Measurements from ENCODE around the gene ZNF182. TPM values are rescaled to one million over a fixed set of nuclear protein-coding genes. Genes with fewer than 3 reads are reported as not detected.
"Not testable (repeated sequence)": the region's sequence is repeated elsewhere in the genome, so short reads cannot be mapped to it uniquely, and the experiment has no call there.

ZNF182 gene
- total RNA-seq, 1 donor from 2014 or later: 7.9 TPM

DNA sequence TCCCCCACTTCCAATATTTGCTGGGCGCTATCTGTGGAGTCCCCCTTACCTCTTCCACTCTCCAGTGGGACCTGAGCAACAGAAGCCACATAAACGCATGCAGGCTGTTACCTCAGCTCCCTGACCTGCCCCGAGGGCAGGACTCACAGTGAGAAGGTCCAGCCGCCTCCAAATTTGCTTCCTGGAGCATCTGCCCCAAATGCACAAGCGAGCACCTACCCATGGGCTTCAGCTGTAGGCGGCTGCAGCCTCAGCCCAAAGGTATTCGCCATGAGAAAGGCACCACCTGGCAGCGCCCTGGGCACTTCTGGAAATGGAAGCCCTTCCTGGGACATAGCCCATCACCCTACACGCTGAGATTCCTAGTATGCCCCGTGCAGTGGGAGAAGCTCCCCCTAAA lies 26.4 kb upstream of the ZNF182 start:
- no peak for DNase-seq (ENCODE audit: low spot score in 2 of 2, unreplicated experiment in 2 of 2)
- no peak overlapping the region for H3K4me3 Mint-ChIP-seq
- H3K27ac Mint-ChIP-seq: no peak overlapping the region
- H3K9me3 Mint-ChIP-seq: peaks cover 11% of the 10 kb centered on the region
- TF ChIP-seq, protein P1, sequence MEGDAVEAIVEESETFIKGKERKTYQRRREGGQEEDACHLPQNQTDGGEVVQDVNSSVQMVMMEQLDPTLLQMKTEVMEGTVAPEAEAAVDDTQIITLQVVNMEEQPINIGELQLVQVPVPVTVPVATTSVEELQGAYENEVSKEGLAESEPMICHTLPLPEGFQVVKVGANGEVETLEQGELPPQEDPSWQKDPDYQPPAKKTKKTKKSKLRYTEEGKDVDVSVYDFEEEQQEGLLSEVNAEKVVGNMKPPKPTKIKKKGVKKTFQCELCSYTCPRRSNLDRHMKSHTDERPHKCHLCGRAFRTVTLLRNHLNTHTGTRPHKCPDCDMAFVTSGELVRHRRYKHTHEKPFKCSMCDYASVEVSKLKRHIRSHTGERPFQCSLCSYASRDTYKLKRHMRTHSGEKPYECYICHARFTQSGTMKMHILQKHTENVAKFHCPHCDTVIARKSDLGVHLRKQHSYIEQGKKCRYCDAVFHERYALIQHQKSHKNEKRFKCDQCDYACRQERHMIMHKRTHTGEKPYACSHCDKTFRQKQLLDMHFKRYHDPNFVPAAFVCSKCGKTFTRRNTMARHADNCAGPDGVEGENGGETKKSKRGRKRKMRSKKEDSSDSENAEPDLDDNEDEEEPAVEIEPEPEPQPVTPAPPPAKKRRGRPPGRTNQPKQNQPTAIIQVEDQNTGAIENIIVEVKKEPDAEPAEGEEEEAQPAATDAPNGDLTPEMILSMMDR (IDR thresholded peaks at IDR 0.05; ENCODE audit: unreplicated experiment): no peak
- H3K4me1 Mint-ChIP-seq: peaks cover 8% of the 10 kb centered on the region
- H3K36me3 Mint-ChIP-seq: peaks cover 2% of the 10 kb centered on the region
- no peaks in the 10 kb centered on the region for H3K27me3 Mint-ChIP-seq (ENCODE audit: low read depth)

DNA sequence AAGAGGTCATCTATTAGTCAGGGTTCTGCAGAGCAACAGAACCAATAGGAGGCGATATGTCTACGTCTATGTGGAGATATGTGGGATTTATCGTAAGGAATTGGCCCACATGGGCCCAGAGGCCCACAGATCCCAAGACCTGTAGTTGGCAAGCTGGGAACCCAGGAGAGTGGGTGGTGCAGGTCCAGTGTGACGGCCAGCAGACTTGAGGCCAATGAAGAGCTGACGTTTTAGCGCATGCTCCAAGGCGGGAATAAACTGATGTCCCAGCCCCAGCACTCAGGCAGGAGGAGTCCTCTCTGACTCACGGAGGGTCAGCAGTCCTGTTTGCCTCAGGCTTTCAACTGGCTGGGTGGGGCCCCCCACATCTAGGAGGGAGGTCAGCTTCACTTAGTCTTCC lies 24.3 kb upstream of the ZNF182 start:
- peaks cover 21% of the 10 kb centered on the region for H3K9me3 Mint-ChIP-seq
- TF ChIP-seq, protein P1 (IDR thresholded peaks at IDR 0.05; ENCODE audit: unreplicated experiment): no peak

DNA sequence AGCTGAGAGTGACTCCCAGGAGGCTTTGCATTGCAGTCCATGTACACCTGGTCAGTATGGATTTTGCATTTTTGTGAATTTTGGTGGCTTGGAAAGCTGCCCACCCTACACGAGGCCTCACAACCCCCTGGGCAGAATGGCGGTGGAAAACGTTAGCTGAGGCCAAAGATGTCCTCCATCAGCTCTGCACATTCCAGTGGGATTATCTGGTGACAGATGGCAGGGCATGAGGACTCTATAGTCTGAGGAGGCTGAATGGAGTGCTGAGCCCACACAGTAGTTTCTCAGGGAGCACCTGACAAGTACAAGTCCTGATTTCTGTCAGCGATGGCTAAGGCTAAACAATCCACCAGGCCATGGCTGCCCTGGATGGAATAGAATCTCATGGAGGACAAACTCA lies 23.8 kb upstream of the ZNF182 start:
- H3K36me3 Mint-ChIP-seq; DNase-seq (ENCODE audit: low spot score in 2 of 2, unreplicated experiment in 2 of 2); H3K27me3 Mint-ChIP-seq (ENCODE audit: low read depth); H3K27ac Mint-ChIP-seq; H3K4me1 Mint-ChIP-seq; H3K4me3 Mint-ChIP-seq: not testable (repeated sequence)
- peaks cover 21% of the 10 kb centered on the region for H3K9me3 Mint-ChIP-seq

More for the DNA sequence above, 24.3 kb upstream of the ZNF182 start:
- no peak overlapping the region for H3K4me3 Mint-ChIP-seq
- H3K36me3 Mint-ChIP-seq: peaks cover 2% of the 10 kb centered on the region
- no peak overlapping the region for H3K27ac Mint-ChIP-seq
- no peak for DNase-seq (ENCODE audit: low spot score in 2 of 2, unreplicated experiment in 2 of 2)
- H3K4me1 Mint-ChIP-seq: peaks cover 5% of the 10 kb centered on the region
- H3K27me3 Mint-ChIP-seq (ENCODE audit: low read depth): no peaks in the 10 kb centered on the region

DNA sequence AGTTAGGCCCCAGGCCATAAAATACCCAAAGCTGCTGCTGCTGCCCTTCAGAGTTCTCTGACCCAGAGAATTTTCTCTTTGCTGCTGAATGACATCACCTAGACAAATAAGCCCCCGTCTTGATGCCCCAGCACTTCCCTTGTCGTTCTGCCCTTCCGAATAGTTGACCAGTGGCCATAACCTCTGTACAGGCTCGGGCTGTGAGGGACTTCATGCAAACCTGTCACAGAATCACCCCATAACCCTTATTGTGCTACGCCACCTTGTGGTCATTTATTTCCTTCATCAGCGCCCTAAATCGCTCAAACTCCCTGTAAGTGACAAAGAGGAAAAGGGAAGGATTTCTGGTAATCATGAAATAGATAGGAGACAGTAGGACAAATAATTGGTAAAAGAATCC lies 21.8 kb upstream of the ZNF182 start:
- peak overlapping the region; percentile 35 for H3K27ac Mint-ChIP-seq
- peaks cover 5% of the 10 kb centered on the region for H3K4me1 Mint-ChIP-seq
- DNase-seq (ENCODE audit: low spot score in 2 of 2, unreplicated experiment in 2 of 2): no peak
- H3K27me3 Mint-ChIP-seq (ENCODE audit: low read depth): no peaks in the 10 kb centered on the region
- H3K36me3 Mint-ChIP-seq: peaks cover 2% of the 10 kb centered on the region
- no peak overlapping the region for H3K4me3 Mint-ChIP-seq
- peaks cover 23% of the 10 kb centered on the region for H3K9me3 Mint-ChIP-seq
- TF ChIP-seq, protein P1 (IDR thresholded peaks at IDR 0.05; ENCODE audit: unreplicated experiment): peak; percentile 57

DNA sequence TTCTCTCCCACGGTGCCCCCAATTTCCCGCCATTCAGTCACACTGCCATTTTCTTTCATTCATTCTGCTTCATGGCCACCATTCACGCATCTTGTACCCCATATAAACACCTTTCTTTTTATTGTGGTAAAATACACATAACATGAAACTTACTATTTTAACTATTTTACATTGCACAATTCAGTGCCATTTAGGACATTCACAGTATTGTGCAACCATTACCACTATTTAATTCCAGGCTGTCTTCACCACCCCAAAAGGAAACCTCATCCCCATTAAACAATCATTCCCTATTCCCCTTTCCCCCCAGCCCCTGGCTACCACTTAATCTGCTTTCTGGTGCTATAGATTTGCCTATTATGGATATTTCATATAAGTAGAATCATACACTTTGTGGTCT lies 18.9 kb upstream of the ZNF182 start:
- TF ChIP-seq, protein P1 (IDR thresholded peaks at IDR 0.05; ENCODE audit: unreplicated experiment): no peak
- H3K36me3 Mint-ChIP-seq: peaks cover 2% of the 10 kb centered on the region
- H3K4me3 Mint-ChIP-seq: peak overlapping the region; percentile 34
- peaks cover 7% of the 10 kb centered on the region for H3K4me1 Mint-ChIP-seq
- peaks cover 23% of the 10 kb centered on the region for H3K9me3 Mint-ChIP-seq
- DNase-seq (ENCODE audit: low spot score in 2 of 2, unreplicated experiment in 2 of 2): no peak
- H3K27ac Mint-ChIP-seq: no peak overlapping the region
- no peaks in the 10 kb centered on the region for H3K27me3 Mint-ChIP-seq (ENCODE audit: low read depth)

DNA sequence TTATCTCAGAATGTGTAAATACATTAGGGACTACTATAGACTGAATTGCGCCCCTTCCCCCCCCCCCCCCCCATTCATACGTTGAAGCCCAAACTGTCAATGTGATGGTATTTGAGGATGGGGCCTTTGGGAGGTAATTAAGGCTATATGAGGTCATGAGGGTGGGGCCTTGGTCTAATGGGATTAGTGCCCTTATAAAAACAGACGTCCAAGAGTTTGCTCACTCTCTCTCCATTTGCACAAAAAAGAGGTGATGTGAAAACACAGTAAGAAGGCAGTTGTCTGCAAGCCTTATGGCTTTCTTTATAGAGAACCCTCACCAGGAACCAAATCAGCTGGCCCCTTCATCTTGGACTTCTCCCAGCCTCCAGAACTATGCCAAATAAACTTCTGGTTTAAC lies 18.3 kb upstream of the ZNF182 start:
- Mint-ChIP-seq H3K27ac (no peak overlapping the region), H3K4me3 (no peak overlapping the region), H3K4me1 (peaks cover 7% of the 10 kb centered on the region), H3K9me3 (peaks cover 23% of the 10 kb centered on the region), H3K36me3 (peaks cover 2% of the 10 kb centered on the region), H3K27me3 (ENCODE audit: low read depth) (no peaks in the 10 kb centered on the region)
- TF ChIP-seq, protein P1 (IDR thresholded peaks at IDR 0.05; ENCODE audit: unreplicated experiment): no peak
- DNase-seq (ENCODE audit: low spot score in 2 of 2, unreplicated experiment in 2 of 2): no peak
